Karpas-422 (cell line): Measurements from ENCODE around the gene C5orf15. TPM values are rescaled to one million over a fixed set of nuclear protein-coding genes. Genes with fewer than 3 reads are reported as not detected.

Experiments used
- DNase-seq: peaks from one replicate; pipeline ENCODE4 v3.0.0-alpha.2; 2015
- H2AFZ ChIP-seq: fragments of 200-600 bp; sonication (generic); 2 replicates; pipeline ENCODE4 v1.6.1; 2014; ENCODE audit warnings: antibody characterized with exemption, low read length, mixed read lengths
- H3K27ac ChIP-seq: fragments of 200-600 bp; sonication (generic); 2 replicates; pipeline ENCODE4 v1.5.1; 2014; ENCODE audit warnings: mild to moderate bottlenecking, low read length, moderate library complexity
- H3K27me3 ChIP-seq: fragments of 200-600 bp; sonication (generic); 2 replicates; pipeline ENCODE4 v1.6.1; 2014; ENCODE audit warnings: low read length, mixed read lengths
- H3K36me3 ChIP-seq: fragments of 200-600 bp; sonication (generic); 2 replicates; pipeline ENCODE4 v1.6.1; 2014; ENCODE audit warnings: low read length, mixed read lengths; ENCODE audit not compliant: insufficient read depth
- H3K4me1 ChIP-seq: fragments of 200-600 bp; sonication (generic); 2 replicates; pipeline ENCODE4 v1.6.1; 2014; ENCODE audit warnings: mild to moderate bottlenecking, low read length, mixed read lengths
- H3K4me2 ChIP-seq: fragments of 200-600 bp; sonication (generic); 2 replicates; pipeline ENCODE4 v1.6.1; 2014; ENCODE audit warnings: low read length, low read depth, mild to moderate bottlenecking; ENCODE audit not compliant: poor library complexity, severe bottlenecking
- H3K4me3 ChIP-seq: fragments of 200-600 bp; sonication (generic); 2 replicates; pipeline ENCODE4 v1.5.1; 2014; ENCODE audit warnings: mild to moderate bottlenecking, antibody characterized with exemption, low read length, mixed read lengths
- H3K79me2 ChIP-seq: fragments of 200-600 bp; sonication (generic); 2 replicates; pipeline ENCODE4 v1.6.1; 2014; ENCODE audit warnings: mild to moderate bottlenecking, low read length, mixed read lengths
- H3K9ac ChIP-seq: fragments of 200-600 bp; sonication (generic); 2 replicates; pipeline ENCODE4 v1.6.0; 2014; ENCODE audit warnings: low read length
- H3K9me2 ChIP-seq: fragments of 200-600 bp; sonication (generic), shearing (Covaris generic); replicated peaks from 2 replicates; pipeline ENCODE4 v1.6.0; 2014; ENCODE audit warnings: mild to moderate bottlenecking, low read length, moderate library complexity; ENCODE audit not compliant: insufficient read depth
- H3K9me3 ChIP-seq: fragments of 300-700, 200-600 bp; sonication (generic); 2 replicates; pipeline ENCODE4 v1.6.1; 2014; ENCODE audit warnings: low read length, mixed read lengths
- H4K20me1 ChIP-seq: fragments of 200-600 bp; sonication (generic); 2 replicates; pipeline ENCODE4 v1.6.1; 2014; ENCODE audit warnings: mild to moderate bottlenecking, antibody characterized with exemption, low read length, low read depth; ENCODE audit not compliant: insufficient read depth
- total RNA-seq: library from RNA; depleted of rRNA; stranded (reverse); fragments of >200 nt; shearing (Covaris generic); gene quantifications from 2 replicates; pipeline ENCODE4 v1.2.3, GENCODE V29; 2014; ENCODE audit warnings: low replicate concordance

Gene C5orf15
- total RNA-seq, 1 experiment from 2014 or later, result 57.4 TPM

DNA sequence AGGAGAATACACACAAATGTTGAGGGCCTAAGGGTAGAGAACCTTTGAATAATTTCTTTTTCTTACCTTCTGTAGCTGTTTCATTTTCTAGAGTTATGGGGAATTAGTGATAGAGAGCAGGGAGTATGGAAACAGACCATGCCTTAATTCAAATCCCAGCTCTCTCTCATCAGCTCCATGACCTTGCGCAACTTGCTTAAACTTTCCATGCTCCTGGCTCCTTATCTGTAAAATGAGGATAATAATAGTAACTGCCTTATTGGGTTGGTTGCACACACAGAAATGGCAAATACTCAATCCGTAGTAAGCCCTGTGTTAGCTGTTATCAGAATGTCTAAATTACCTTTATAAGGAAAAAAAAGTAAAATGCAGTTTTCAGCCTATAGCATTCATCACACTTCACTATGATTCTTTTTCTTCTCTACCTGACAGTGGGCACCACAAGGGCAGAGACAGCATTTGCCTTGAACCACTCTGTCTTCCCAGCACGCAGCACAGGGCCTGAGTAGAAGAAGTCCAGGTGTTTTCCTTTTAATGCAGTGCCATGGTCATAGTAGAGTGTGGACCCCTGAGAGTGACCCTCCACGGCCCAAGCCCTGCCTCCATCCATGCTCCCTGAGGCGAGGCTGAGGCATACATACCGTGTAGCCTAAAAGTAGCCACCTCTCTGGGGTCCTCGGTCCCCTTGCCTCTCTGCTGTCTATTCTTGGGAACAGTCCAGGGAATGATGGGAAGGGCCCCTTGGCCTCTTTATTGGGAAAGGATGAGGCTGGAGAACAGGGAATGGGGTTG, 17.4 kb downstream of the C5orf15 start:
- no peaks in the 10 kb centered on the region for H3K27me3 ChIP-seq
- H3K4me2 ChIP-seq, result no peak overlapping the region
- no peak overlapping the region for H2AFZ ChIP-seq
- H3K36me3 ChIP-seq, result peaks cover 5% of the 10 kb centered on the region; the same call in 1 of the 2 replicates
- H3K27ac ChIP-seq, result no peak overlapping the region
- no peak overlapping the region for H3K9ac ChIP-seq
- H3K4me3 ChIP-seq, result no peak overlapping the region
- no peak for DNase-seq
- H3K79me2 ChIP-seq, result no peaks in the 10 kb centered on the region
- no peaks in the 10 kb centered on the region for H3K9me3 ChIP-seq
- no peaks in the 10 kb centered on the region for H3K4me1 ChIP-seq
- no peaks in the 10 kb centered on the region for H3K9me2 ChIP-seq
- no peaks in the 10 kb centered on the region for H4K20me1 ChIP-seq

DNA sequence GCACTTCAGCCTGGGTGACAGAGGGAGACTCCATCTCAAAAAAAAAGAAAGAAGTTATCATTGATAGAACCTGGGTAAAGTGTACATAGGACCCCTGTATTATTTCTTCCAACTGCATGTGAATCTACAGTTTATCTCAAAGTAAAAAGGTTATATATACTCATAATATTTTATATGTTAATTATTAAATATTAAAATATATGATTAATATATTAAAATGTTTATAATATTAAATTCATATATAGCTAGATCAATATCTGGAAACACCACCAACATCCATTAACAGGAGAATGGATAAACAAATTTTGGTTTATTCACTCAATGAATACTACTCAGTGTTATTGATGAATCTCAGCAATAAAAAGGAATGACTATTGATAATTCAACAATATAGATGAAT, 19.7 kb downstream of the C5orf15 start:
- Histone ChIP-seq H3K79me2 (no peaks in the 10 kb centered on the region), H3K9me3 (no peaks in the 10 kb centered on the region), H3K36me3 (no peaks in the 10 kb centered on the region), H3K4me3 (no peak overlapping the region), H3K27me3 (no peaks in the 10 kb centered on the region), H3K9ac (no peak overlapping the region), H3K4me1 (no peaks in the 10 kb centered on the region), H3K9me2 (no peaks in the 10 kb centered on the region), H3K27ac (no peak overlapping the region), H4K20me1 (no peaks in the 10 kb centered on the region), H2AFZ (no peak overlapping the region), H3K4me2 (no peak overlapping the region)
- DNase-seq, result no peak

DNA sequence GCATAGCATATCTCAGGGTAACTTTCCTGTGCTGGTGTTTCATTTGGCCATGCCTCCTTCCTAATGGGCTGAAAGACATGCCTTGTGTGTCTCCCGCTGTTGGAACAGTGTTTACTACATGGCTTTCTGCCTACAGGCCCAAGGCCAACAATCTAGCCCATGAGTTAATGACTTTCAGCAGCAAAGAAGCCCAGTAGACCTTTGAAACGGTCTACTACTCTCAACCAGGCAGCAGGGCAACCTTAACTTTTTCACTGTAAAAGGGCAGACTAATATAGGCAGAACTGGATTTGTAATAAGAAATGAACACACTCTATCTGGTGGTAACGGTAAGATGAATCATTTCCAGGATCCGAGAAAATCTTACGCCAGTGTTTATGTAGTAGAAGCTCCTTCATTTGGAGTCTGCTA, 21.0 kb downstream of the C5orf15 start:
- no peak overlapping the region for H3K4me2 ChIP-seq
- no peaks in the 10 kb centered on the region for H3K9me3 ChIP-seq
- DNase-seq, result no peak
- no peaks in the 10 kb centered on the region for H4K20me1 ChIP-seq
- H3K4me3 ChIP-seq, result no peak overlapping the region
- H3K9ac ChIP-seq, result no peak overlapping the region
- no peaks in the 10 kb centered on the region for H3K9me2 ChIP-seq
- no peak overlapping the region for H3K27ac ChIP-seq
- H3K36me3 ChIP-seq, result no peaks in the 10 kb centered on the region
- H3K27me3 ChIP-seq, result no peaks in the 10 kb centered on the region
- H2AFZ ChIP-seq, result no peak overlapping the region
- H3K79me2 ChIP-seq, result no peaks in the 10 kb centered on the region
- H3K4me1 ChIP-seq, result peaks cover 9% of the 10 kb centered on the region

DNA sequence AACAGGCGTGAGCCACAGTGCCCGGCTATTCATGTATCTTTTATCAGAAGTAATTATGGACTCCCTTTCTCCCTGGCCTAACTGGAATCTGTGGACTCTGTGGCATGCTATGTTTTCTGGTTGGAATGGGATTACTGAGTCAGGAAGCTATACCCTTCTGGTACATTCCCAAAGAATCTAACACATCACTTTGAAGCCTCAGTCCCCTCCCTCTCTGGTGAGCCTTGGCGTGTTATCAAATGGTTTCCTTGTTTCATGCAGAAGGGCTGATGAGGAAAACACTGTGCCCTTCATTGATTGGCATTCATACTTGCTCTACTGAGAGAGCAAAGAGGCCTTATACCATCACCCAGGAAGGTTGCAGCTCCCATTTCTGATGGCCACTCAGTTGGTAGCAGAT, 22.9 kb downstream of the C5orf15 start:
- no peak overlapping the region for H2AFZ ChIP-seq
- DNase-seq, result no peak
- no peak overlapping the region for H3K4me2 ChIP-seq
- H3K9ac ChIP-seq, result no peak overlapping the region
- H3K79me2 ChIP-seq, result no peaks in the 10 kb centered on the region
- H4K20me1 ChIP-seq, result no peaks in the 10 kb centered on the region
- H3K4me1 ChIP-seq, result peaks cover 17% of the 10 kb centered on the region
- no peaks in the 10 kb centered on the region for H3K9me3 ChIP-seq
- H3K36me3 ChIP-seq, result no peaks in the 10 kb centered on the region
- H3K27me3 ChIP-seq, result no peaks in the 10 kb centered on the region
- no peaks in the 10 kb centered on the region for H3K9me2 ChIP-seq
- H3K27ac ChIP-seq, result no peak overlapping the region
- H3K4me3 ChIP-seq, result no peak overlapping the region

DNA sequence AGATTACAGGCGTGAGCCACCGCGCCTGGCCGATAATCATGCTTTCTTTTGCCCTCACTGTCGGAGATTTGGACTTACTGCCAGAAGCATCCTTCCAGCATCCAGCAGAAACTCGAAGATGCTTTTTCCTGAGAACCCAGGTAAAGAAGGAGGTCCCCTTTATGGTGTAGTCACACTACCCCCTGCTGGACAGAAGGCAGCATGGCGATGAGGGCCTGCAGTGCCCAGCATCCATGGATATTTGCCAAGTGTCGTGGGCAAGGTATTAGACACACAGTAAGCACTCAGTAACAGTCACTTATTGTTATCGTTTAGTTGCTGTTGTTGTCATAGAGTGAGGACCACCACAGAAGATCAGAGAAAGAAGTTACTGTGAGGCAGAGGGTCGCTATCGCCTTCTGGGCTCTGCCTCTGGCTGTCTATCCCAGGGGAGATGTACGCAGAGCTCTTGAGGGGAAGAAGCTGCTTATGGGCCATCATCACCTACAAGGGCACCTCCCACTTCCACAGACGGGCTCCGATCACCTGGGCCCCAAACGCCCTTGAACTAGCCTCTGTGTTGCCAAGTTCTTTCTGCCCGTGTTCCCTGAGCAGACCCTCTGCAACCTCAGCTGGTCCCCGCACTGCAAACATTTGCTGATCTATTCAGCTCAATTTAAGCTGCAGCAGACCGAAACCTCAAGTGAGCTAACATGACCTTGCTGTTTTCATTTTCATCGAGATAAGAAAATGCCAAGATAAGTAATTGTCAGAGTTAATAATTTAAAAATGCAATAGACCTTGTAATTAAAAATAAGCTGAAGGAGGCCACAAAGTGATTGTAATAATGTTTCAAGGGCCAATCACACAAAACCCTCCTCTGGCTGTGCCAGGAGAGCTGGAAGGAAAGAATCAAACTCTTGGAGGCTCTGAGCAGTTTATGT, 23.9 kb downstream of the C5orf15 start:
- H3K27ac ChIP-seq, result no peak overlapping the region
- H3K9me3 ChIP-seq, result no peaks in the 10 kb centered on the region
- no peak overlapping the region for H3K9ac ChIP-seq
- no peaks in the 10 kb centered on the region for H4K20me1 ChIP-seq
- no peaks in the 10 kb centered on the region for H3K9me2 ChIP-seq
- no peaks in the 10 kb centered on the region for H3K27me3 ChIP-seq
- no peak overlapping the region for H3K4me2 ChIP-seq
- no peak overlapping the region for H3K4me3 ChIP-seq
- no peaks in the 10 kb centered on the region for H3K36me3 ChIP-seq
- peak; percentile 91 for DNase-seq
- no peak overlapping the region for H2AFZ ChIP-seq
- H3K4me1 ChIP-seq, result peaks cover 17% of the 10 kb centered on the region
- no peaks in the 10 kb centered on the region for H3K79me2 ChIP-seq

DNA sequence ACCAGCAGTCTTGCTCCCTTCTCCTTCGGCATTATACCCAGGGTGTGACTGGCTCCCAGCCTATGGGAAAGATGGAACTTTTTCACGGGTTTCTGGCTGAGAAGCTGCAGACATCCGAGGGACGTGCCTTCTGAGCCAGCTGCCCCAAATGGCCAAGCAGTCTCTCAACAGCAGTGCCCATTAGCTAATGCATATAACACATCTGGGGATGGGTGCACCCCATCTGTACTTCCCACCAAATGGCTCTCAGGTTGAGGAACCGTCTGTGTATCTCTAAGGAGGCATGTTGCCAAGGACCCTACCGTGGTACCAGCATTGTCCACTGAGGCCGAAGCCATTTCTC, 25.0 kb downstream of the C5orf15 start:
- Histone ChIP-seq H3K9me2 (no peaks in the 10 kb centered on the region), H3K27me3 (no peaks in the 10 kb centered on the region), H3K4me1 (peaks cover 27% of the 10 kb centered on the region), H4K20me1 (no peaks in the 10 kb centered on the region), H3K4me3 (no peak overlapping the region), H3K79me2 (no peaks in the 10 kb centered on the region), H3K27ac (no peak overlapping the region), H3K4me2 (no peak overlapping the region), H3K36me3 (no peaks in the 10 kb centered on the region), H3K9me3 (no peaks in the 10 kb centered on the region), H3K9ac (no peak overlapping the region), H2AFZ (no peak overlapping the region)
- no peak for DNase-seq

DNA sequence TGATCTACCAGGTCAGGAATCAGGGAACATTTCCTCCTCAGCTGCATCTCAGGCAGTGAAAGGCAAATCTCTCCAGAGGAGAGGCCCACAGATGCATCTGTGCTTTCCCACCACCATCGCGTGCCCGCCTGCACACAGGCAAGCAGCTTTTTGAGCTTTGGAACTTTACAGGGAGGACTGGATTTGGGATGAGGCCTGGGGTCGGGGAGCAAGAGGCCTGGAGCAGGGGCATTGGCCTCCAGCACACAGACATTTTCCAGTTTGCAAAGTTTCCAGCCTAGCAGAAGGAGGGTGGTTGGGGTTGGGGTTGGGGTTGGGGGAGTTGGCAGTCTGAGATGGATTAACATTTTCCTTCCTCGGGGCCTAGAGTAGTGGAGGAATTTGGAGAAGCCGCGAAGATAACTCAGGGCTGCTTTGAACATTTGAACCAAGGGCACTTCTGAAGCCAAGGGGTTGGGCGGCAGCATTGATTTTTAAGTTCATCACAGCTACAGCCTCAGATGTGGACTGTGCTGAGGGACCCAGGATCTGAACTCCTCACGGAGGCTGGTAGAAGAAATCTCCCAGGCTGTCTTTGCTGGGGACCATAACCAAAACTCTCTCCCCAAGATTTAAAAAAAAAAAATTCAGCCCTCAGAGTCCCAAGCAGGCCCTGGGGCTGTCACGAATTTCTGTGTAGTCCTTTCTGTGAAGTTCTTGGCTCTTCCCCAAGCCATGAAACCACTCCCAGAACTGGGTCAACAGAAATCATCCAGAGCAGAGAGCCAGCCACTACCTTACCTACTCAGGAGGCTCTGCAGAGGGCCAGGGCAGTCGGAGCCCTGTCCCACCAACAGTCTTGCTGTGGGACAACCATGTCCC, 25.6 kb downstream of the C5orf15 start:
- Histone ChIP-seq H3K27ac (no peak overlapping the region), H3K4me3 (no peak overlapping the region), H4K20me1 (no peaks in the 10 kb centered on the region), H3K36me3 (no peaks in the 10 kb centered on the region), H3K9ac (no peak overlapping the region), H3K9me2 (no peaks in the 10 kb centered on the region), H2AFZ (no peak overlapping the region), H3K4me2 (no peak overlapping the region), H3K9me3 (no peaks in the 10 kb centered on the region), H3K4me1 (peaks cover 33% of the 10 kb centered on the region), H3K27me3 (no peaks in the 10 kb centered on the region), H3K79me2 (no peaks in the 10 kb centered on the region)
- DNase-seq, result no peak
